ENCODE data around the gene SAMMSON.

SAMMSON gene

GRCh38 chr3:70038693-70039092, 39.2 kb downstream of the SAMMSON start:
- DNase-seq (ENCODE audit: low read depth) = no peak
- TF ChIP-seq, protein P1, sequence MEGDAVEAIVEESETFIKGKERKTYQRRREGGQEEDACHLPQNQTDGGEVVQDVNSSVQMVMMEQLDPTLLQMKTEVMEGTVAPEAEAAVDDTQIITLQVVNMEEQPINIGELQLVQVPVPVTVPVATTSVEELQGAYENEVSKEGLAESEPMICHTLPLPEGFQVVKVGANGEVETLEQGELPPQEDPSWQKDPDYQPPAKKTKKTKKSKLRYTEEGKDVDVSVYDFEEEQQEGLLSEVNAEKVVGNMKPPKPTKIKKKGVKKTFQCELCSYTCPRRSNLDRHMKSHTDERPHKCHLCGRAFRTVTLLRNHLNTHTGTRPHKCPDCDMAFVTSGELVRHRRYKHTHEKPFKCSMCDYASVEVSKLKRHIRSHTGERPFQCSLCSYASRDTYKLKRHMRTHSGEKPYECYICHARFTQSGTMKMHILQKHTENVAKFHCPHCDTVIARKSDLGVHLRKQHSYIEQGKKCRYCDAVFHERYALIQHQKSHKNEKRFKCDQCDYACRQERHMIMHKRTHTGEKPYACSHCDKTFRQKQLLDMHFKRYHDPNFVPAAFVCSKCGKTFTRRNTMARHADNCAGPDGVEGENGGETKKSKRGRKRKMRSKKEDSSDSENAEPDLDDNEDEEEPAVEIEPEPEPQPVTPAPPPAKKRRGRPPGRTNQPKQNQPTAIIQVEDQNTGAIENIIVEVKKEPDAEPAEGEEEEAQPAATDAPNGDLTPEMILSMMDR (conservative IDR thresholded peaks at IDR 0.05; ENCODE audit: control insufficient read depth, insufficient read depth, low read depth, low read length) = no peak

GRCh38 chr3:70040386-70040785, 40.9 kb downstream of the SAMMSON start:
- no peak for DNase-seq (ENCODE audit: low read depth)
- H3K4me3 ChIP-seq (ENCODE audit: control insufficient read depth, low read depth, low read length) = no peak overlapping the region
- TF ChIP-seq, protein P1 (conservative IDR thresholded peaks at IDR 0.05; ENCODE audit: control insufficient read depth, insufficient read depth, low read depth, low read length) = no peak

More at GRCh38 chr3:70038693-70039092, 39.2 kb downstream of the SAMMSON start:
- no peak overlapping the region for H3K4me3 ChIP-seq (ENCODE audit: control insufficient read depth, low read depth, low read length)

DNA sequence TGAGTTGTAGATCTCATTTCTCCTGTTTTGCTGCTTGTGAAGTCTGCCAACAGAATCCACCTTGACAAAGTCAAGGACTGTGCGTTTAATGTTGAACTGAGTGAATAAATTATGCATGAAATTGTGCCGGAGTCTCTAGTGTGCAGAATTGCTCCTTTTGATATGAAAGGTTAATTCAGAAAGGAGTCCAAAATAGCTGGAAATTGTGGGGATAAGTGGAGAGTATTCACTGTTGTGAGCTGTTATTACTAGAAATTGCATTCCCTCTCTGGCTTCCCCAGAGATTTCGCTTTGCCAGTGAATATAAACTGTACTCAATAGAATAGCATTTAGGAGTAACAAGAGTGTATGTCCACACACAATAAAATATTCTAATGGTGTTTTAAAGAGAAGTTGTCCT, 43.1 kb downstream of the SAMMSON start:
- TF ChIP-seq, protein P1 (conservative IDR thresholded peaks at IDR 0.05; ENCODE audit: control insufficient read depth, insufficient read depth, low read depth, low read length) = no peak

DNA sequence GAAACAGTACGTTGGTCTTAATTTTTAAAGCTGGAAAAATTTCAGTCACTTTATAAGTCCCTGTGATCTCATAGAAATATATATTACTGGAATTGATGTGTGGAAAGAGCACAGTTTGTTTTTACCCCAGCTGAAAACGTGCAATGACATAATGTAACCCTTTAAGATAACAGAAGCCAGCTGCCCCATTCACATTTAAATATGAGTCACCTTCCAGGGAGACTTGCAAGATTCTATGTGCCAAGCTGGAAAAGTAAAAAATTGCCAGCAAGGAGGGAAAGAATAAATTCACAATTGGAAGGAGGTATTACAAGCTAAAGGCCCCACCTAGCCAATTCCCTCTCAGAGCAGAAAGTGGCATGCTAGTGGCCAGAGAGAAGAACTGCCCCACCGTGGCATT, 50.2 kb downstream of the SAMMSON start:
- TF ChIP-seq, protein P1 (conservative IDR thresholded peaks at IDR 0.05; ENCODE audit: control insufficient read depth, insufficient read depth, low read depth, low read length) = no peak
- peak; percentile 36 for DNase-seq (ENCODE audit: low read depth)
- H3K4me3 ChIP-seq (ENCODE audit: control insufficient read depth, low read depth, low read length) = no peak overlapping the region

More for the DNA sequence above, 43.1 kb downstream of the SAMMSON start:
- H3K4me3 ChIP-seq (ENCODE audit: control insufficient read depth, low read depth, low read length) = no peak overlapping the region
- DNase-seq (ENCODE audit: low read depth) = no peak

DNA sequence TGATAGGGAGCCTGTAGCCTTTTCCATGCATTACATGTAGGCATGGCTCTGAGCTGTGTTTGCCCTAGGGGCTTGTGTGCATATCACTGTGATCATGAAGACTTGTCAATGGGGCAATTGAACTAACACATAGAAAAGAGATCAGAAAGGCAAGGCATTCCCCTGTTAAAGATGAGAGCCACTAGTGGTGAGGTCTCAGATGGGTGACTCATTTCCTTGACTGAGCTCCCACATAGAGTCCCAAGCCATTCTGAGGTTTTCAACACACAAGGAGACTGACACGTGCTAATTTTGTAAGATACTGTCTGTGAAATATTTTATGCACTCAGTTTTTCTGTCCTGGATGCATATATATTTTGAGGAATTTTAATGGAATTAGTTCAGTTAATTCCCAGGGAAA, 53.8 kb downstream of the SAMMSON start:
- TF ChIP-seq, protein P1 (conservative IDR thresholded peaks at IDR 0.05; ENCODE audit: control insufficient read depth, insufficient read depth, low read depth, low read length) = no peak
- DNase-seq (ENCODE audit: low read depth) = no peak
- H3K4me3 ChIP-seq (ENCODE audit: control insufficient read depth, low read depth, low read length) = no peak overlapping the region

- DNase-seq (ENCODE audit: low read depth) = no peak
- H3K4me3 ChIP-seq (ENCODE audit: control insufficient read depth, low read depth, low read length) = no peak overlapping the region
- TF ChIP-seq, protein P1 (conservative IDR thresholded peaks at IDR 0.05; ENCODE audit: control insufficient read depth, insufficient read depth, low read depth, low read length) = no peak
Observed at GRCh38 chr3:70056081-70056480, 56.5 kb downstream of the SAMMSON start.

DNA sequence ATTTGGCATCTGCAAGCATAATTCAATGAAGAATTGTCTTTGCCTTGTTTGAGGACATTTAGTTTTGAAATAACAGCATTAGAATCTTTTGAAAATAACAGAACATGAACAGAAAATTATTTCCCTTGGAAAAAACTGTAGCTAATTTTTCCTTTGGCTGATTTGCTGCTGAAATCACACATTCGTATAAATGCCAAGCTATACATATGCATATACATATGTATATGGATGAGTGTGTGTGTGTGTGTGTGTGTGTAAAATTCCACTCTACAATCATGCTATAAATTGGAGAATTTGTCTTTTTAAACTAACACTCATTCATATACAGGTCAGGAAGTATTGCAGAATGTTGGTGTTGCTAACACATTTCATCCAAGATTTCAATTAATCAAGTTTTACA, 57.9 kb downstream of the SAMMSON start:
- DNase-seq (ENCODE audit: low read depth) = no peak
- TF ChIP-seq, protein P1 (conservative IDR thresholded peaks at IDR 0.05; ENCODE audit: control insufficient read depth, insufficient read depth, low read depth, low read length) = no peak
- no peak overlapping the region for H3K4me3 ChIP-seq (ENCODE audit: control insufficient read depth, low read depth, low read length)

Data from fibroblast of mammary gland (primary cell).